Lung (tissue), 12 donors: Measurements from ENCODE around the gene TFCP2L1. TPM values are rescaled to one million over a fixed set of nuclear protein-coding genes. Genes with fewer than 3 reads are reported as not detected.

Experiments used
- ATAC-seq: fragments of 200-7000 bp; cut with Tn5 transposase; one replicate; pipeline ENCODE4 v1.9.1; 2020; ENCODE audit warnings: moderate number of reproducible peaks; ENCODE audit not compliant: insufficient read depth, low FRiP score
- DNase-seq, 3 donors: peaks; one replicate each; pipeline ENCODE4 v3.0.0-alpha.2; 2013 to 2017
- H3K27ac ChIP-seq, 2 donors: one replicate each; pipeline ENCODE4 v1.5.1; 2013; ENCODE audit warnings: mild to moderate bottlenecking in 2 of 2, moderate library complexity in 2 of 2, control low read depth in 1 of 2, inconsistent platforms in 1 of 2, low read depth in 1 of 2, low read length in 1 of 2
- H3K27me3 ChIP-seq, 3 donors: one replicate each; pipeline ENCODE4 v1.5.1; 2013; ENCODE audit warnings: low read length in 2 of 3; ENCODE audit not compliant: control insufficient read depth in 3 of 3, insufficient read depth in 3 of 3
- H3K36me3 ChIP-seq, 4 donors: one replicate each; pipeline ENCODE4 v1.5.1; 2013; ENCODE audit warnings: low read length in 4 of 4, mild to moderate bottlenecking in 1 of 4, moderate library complexity in 1 of 4; ENCODE audit not compliant: control insufficient read depth in 4 of 4, insufficient read depth in 4 of 4
- H3K4me1 ChIP-seq, 5 donors: one replicate each; pipeline ENCODE4 v1.5.1; 2013; ENCODE audit warnings: low read length in 5 of 5, mild to moderate bottlenecking in 2 of 5, moderate library complexity in 1 of 5; ENCODE audit not compliant: control insufficient read depth in 5 of 5, insufficient read depth in 5 of 5
- H3K4me3 ChIP-seq: one replicate; pipeline ENCODE4 v1.5.1; 2013; ENCODE audit warnings: mild to moderate bottlenecking, control low read depth, moderate library complexity
- H3K9ac ChIP-seq, 2 donors: one replicate each; pipeline ENCODE4 v1.5.1; 2013; ENCODE audit warnings: low read length in 2 of 2, control low read depth in 1 of 2; ENCODE audit not compliant: insufficient read depth in 1 of 2
- H3K9me3 ChIP-seq, 4 donors: one replicate each; pipeline ENCODE4 v1.5.1; 2013; ENCODE audit warnings: low read length in 3 of 4, mild to moderate bottlenecking in 1 of 4, moderate library complexity in 1 of 4; ENCODE audit not compliant: control insufficient read depth in 4 of 4, insufficient read depth in 3 of 4
- CTCF ChIP-seq: IDR thresholded peaks from 2 replicates; pipeline ENCODE4 v1.5.1; 2012; ENCODE audit warnings: mild to moderate bottlenecking; ENCODE audit errors: control extremely low read depth, extremely low read depth
- WGBS, 2 donors: extraction: QIAGEN DNeasy Blood & Tissue Kit; methylation state at CpG; one replicate each; pipeline ENCODE4 v1.1.7; 2013; 5-methylcytosine and 5-hydroxymethylcytosine counted together
- polyA plus RNA-seq, 2 donors: library from polyadenylated mRNA; stranded (reverse); fragments of 200-250 nt; gene quantifications; one replicate each; pipeline ENCODE4 v1.2.1, GENCODE V29; 2013
- total RNA-seq, 2 donors: library from RNA; depleted of rRNA in 1 of 2; stranded (reverse); fragments of >200 nt in 1 of 2; gene quantifications; one replicate each; pipeline ENCODE4 v1.2.1, GENCODE V29; 2014 to 2021
- donor health status: control.
- donor health status: control.
- donor health status: Bipolar disorder and iron deficiency.
- donor health status: healthy.
- donor health status: DM: yes; HTN: yes; CAD: no.

The TFCP2L1 gene
- total and polyA plus RNA-seq, 4 donors = 2.8 to 36.1 (median 6.7) TPM

- DNase-seq = no peak
- Histone ChIP-seq H3K36me3 (peaks cover 0 to 2% (median 0%) of the 10 kb centered on the region in 4 donors), H3K9ac (no peak overlapping the region), H3K4me3 (no peak overlapping the region), H3K27ac (no peak overlapping the region), H3K9me3 (peaks cover 0 to 3% (median 0%) of the 10 kb centered on the region in 4 donors), H3K4me1 (peaks cover 0 to 3% (median 0%) of the 10 kb centered on the region in 5 donors), H3K27me3 (peaks cover 0 to 2% (median 0%) of the 10 kb centered on the region in 3 donors)
- TF ChIP-seq CTCF = no peak
- WGBS, 2 donors = 92 to 94% methylated on average over 10 of the region's 10 CpGs
- ATAC-seq = no peak
These were observed 70.7 kb downstream of the TFCP2L1 start for GRCh38 chr2:121214296-121214695.

GRCh38 chr2:121213386-121213785, 71.6 kb downstream of the TFCP2L1 start:
- Histone ChIP-seq H3K9me3 (no peaks in the 10 kb centered on the region), H3K27ac (no peak overlapping the region), H3K27me3 (peaks cover 0 to 2% (median 0%) of the 10 kb centered on the region in 3 donors), H3K4me1 (peaks cover 0 to 3% (median 0%) of the 10 kb centered on the region in 5 donors), H3K4me3 (no peak overlapping the region), H3K9ac (no peak overlapping the region), H3K36me3 (peaks cover 0 to 2% (median 0%) of the 10 kb centered on the region in 4 donors)
- WGBS, 2 donors = 89 to 91% methylated on average over 8 of the region's 8 CpGs
- DNase-seq (no peak), ATAC-seq (no peak)
- no peak for TF ChIP-seq CTCF

GRCh38 chr2:121212661-121213325, 72.2 kb downstream of the TFCP2L1 start:
- Histone ChIP-seq H3K9me3 (no peaks in the 10 kb centered on the region), H3K27me3 (peaks cover 0 to 2% (median 0%) of the 10 kb centered on the region in 3 donors), H3K27ac (no peak overlapping the region), H3K9ac (no peak overlapping the region), H3K36me3 (peaks cover 0 to 2% (median 0%) of the 10 kb centered on the region in 4 donors), H3K4me3 (no peak overlapping the region), H3K4me1 (peaks cover 0 to 3% (median 0%) of the 10 kb centered on the region in 5 donors)
- DNase-seq (no peak), ATAC-seq (no peak)
- TF ChIP-seq CTCF = no peak
- 82 to 86% methylated on average over 33 of the region's 33 CpGs for WGBS, 2 donors
